Measurements from ENCODE around the gene MIA3.
"Not testable (repeated sequence)": the region's sequence is repeated elsewhere in the genome, so short reads cannot be mapped to it uniquely, and the experiment has no call there.

The MIA3 gene

DNA sequence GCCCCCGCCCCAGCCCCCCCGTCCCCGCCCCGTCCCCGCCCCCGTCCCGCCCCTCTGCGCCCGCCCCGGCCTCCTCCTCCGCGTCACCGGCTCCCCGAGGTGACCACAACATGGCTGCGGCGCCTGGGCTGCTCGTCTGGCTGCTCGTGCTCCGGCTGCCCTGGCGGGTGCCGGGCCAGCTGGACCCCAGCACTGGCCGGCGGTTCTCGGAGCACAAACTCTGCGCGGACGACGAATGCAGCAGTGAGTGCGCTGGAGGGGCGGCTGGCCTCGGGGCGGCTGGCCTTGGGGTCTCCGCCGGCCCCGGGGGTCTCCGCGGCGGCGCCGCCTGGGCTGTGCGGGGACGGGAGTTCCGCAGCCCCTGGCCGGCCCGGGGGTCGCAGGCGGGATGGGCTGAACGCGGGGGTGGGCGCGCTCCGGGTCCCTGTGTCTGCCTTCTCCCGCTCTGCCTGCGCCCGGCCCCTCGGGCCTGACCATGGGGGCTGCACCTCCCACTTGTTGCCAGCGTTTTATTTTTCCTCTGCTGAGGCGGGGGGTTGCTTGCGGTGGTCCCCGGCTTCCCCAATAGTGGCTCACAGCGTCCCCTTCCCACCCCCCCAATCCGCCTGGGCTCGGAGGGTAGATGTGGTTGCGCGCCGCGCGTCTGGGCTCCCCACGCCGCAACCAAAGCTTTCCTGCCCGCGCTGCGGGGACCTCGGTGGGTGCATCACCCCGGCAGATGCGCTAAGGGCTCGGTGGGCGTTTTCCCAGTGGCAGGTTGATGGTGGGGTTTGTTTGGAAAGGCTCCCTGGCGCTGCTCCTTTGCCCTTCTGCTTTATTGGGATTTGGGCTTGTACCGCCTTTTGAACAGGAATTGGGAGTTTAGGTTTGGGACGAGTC is at the start of gene MIA3:
Gene MIA3, plus strand, starts transcription at position 97 of the 879 bp plus-strand sequence. Its CDS starts 14 bp downstream, at position 111.
- peak; percentile 76 for DNase-seq

DNA sequence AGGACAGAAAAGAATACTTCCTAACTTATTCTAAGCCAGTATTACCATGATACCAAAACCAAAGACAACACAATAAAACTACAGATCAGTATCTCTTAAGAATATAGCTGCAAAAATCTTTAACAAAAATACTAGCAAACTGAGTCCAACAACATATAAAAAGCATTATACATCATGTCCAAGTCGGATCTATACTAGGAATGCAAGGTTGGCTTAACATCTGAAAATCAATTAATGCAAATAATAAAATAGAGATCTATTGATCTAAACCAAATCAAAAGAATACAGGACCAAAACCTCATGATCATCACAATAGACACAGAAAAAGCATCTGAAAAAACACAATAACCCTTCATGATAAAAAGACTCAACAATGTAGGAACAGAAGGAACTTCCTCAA is 47.1 kb upstream of the MIA3 start:
- DNase-seq = no peak

GRCh38 chr1:222579316-222579715 is 38.6 kb upstream of the MIA3 start:
- DNase-seq = no peak

DNA sequence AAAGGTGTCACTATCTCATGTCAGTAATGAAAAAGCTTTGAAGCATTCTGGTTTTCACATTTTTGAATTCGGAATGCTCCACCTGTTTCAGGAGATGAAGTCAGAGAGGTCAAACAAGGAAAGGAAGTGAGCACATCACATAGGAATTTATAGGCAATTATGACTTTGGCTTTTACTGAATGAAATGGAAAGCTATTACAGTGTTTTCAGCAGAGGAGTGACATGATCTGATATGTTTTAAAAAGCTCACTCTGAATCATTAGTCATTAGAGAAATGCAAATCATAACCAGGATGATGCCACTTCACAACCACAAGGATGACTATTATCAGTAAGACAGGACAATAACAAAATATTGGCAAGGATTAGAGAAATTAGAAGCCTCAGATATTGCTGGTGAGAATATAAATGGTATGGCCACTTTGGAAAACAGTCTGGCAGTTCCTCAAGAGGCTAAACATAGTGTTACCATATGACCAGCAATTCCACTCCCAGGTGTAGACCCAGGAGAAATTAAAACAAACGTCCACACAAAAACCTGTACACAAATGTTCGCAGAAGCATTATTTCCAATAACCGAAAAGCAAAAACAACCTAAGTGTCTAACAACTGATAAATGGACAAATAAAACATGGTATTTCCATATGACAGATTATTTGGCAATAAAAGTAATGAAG is 35.7 kb upstream of the MIA3 start:
- DNase-seq = no peak

DNA sequence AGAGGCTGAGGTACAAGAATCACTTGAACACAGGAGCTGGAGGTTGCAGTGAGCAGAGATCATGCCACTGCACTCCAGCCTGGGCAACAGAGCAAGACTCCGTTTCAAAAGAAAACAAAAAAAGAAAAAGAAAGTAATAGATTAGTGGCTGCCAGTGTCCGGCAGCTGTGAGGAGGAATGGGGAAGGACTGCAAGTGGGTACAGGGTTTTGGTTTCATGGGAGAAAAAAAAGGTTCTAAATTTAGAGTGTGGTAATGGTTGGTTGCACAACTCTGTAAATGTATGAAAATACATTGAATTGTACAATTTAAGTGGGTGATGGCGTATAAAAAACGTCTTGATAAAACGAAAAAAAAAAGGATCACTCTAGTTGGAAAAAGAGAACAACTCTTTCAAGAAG is 34.8 kb upstream of the MIA3 start:
- no peak for DNase-seq

GRCh38 chr1:222586842-222587241 is 31.1 kb upstream of the MIA3 start:
- DNase-seq = no peak

DNA sequence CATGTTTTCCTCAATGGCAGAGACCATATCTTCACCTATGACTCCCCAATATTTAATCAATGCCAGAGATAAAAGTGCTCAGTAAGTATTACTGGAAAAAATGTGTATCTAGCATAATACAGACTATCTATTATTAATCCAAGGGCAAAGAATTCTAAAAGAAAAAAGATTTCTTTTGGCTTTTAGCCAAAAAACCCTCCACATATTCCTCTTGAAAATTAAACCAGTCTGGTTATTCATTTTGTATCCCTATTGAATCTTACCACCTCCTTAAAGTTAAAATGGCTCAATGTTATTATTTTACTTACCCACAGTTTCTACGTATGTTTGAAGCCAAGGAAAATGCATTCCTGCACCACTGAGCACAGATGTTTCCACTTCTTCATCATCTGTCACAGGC is 29.8 kb upstream of the MIA3 start:
- no peak for DNase-seq

GRCh38 chr1:222589462-222590302 is 28.2 kb upstream of the MIA3 start, which contains the start of gene TAF1A:
Gene TAF1A (minus strand): TSS chr1:222589933.
- peak; percentile 90 for DNase-seq

DNA sequence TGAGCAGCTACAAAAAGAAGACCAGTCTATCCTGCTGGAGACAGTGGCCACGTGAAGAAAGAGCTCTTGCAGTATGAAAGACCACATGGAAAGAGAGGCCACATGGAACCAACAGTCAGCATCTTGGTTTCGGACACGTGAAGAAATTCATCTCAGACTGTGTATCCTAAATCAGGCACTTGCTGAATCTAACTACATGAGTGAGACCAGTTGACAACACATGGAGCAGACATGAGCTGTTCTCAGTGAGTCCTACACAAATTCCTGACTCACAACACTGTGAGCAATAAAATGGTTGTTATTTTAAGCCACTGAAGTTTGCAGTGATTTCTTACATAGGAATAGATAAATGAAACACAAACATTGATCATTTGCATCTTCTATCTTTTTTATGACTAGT is 25.7 kb upstream of the MIA3 start:
- no peak for DNase-seq

GRCh38 chr1:222594789-222595188 is 23.1 kb upstream of the MIA3 start:
- no peak for DNase-seq

- no peak for DNase-seq
Observed at GRCh38 chr1:222596696-222597095, 21.2 kb upstream of the MIA3 start.

GRCh38 chr1:222600281-222600680 is 17.6 kb upstream of the MIA3 start:
- DNase-seq = no peak

- no peak for DNase-seq
Observed at GRCh38 chr1:222601257-222601656, 16.6 kb upstream of the MIA3 start.

GRCh38 chr1:222606757-222607156 is 11.1 kb upstream of the MIA3 start:
- DNase-seq = no peak

DNA sequence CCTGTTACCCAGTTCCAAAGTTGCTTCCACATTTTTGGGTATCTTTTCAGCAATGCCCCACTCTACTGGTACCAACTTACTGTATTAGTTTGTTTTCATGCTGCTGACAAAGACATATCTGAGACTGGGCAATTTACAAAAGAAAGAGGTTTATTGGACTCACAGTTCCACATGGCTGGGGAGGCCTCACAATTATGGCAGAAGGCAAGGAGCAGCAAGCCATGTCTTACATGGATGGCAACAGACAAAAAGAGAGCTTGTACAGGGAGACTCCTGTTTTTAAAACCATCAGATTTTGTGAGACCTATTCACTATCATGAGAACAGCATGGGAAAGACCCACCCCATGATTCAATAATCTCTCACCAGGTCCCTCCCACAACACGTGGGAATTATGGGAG is 8.8 kb upstream of the MIA3 start:
- DNase-seq = not testable (repeated sequence)

GRCh38 chr1:222610728-222611127 is 7.2 kb upstream of the MIA3 start:
- DNase-seq = no peak

DNA sequence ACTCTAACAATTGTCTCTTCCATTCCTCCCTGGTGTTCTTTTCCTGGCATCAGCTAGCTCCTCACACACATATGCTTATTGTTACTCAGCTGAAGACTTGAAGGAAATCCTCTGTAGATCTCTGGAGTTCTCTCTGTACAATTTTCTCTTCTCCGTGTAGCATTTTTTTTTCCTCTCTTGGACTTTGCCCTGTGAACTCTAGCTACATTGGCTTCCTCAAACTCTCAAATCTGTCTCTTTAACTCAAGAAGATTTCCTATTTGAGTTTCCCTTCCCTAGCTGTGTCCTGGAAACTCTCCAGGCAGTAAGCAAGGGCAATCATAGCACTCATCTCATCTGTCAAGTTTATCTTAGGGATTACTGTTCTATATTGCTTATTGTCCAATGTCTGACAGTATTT is 4.3 kb upstream of the MIA3 start:
- DNase-seq = no peak

- no peak for DNase-seq
Observed at GRCh38 chr1:222616525-222616924, 1.4 kb upstream of the MIA3 start.

- DNase-seq = peak; percentile 86
Observed at GRCh38 chr1:222617367-222617951, 438 bp upstream of the MIA3 start.

GRCh38 chr1:222618880-222619596 is 1.1 kb downstream of the MIA3 start:
- DNase-seq = peak; percentile 70

GRCh38 chr1:222620566-222620965 is 2.7 kb downstream of the MIA3 start:
- no peak for DNase-seq

GRCh38 chr1:222622765-222623164 is 4.9 kb downstream of the MIA3 start:
- DNase-seq = no peak

Measured in retina (tissue), 1 donor.